ENCODE results near the gene S100A12. TPM values are rescaled to one million over a fixed set of nuclear protein-coding genes. Genes with fewer than 3 reads are reported as not detected.
A peak's percentile ranks its signal among the peaks of the same experiment; 100 is the strongest.

S100A12 gene
- total RNA-seq, 4 donors from 2014 or later: 2.0 TPM; not detected in 3

- no peak overlapping the region for H3K4me3 ChIP-seq (ENCODE audit: low read depth, poor library complexity, severe bottlenecking)
- TF ChIP-seq CTCF (IDR thresholded peaks at IDR 0.05): no peak
- no peak for TF ChIP-seq POLR2A (IDR thresholded peaks at IDR 0.05)
- intact Hi-C loops (cut with DNase I; ENCODE audit: low total_unique reads): no loop called here
- DNase-seq (ENCODE audit: low spot score in 2 of 2): peak in 1 of 2 donors; percentile 45
- 57 to 59% methylated on average over 12 of the region's 12 CpGs for WGBS, 2 donors
Observed at GRCh38 chr1:153364766-153365666, 10.4 kb downstream of the S100A12 start.

DNA sequence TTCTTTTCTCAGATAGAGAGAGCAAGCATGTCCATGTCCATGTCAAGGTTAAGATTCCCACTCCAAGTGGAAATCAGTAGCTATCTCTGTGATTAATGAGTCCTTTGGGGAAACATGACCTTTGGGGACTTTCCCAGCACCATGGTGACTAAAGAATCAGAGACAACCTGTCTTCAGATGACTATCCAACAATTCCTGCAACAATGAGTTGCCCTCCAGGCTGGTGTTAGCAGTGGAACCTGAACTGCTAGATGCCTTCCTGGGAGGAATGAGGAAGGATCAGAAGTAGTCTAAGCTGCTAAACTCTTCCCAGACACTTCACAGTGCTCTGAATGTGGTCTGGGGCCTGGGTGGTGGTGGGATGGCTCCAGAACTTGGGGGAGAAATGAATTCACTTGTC lies 11.3 kb downstream of the S100A12 start:
- TF ChIP-seq CTCF (IDR thresholded peaks at IDR 0.05) (no peak), POLR2A (IDR thresholded peaks at IDR 0.05) (no peak)
- intact Hi-C loops (cut with DNase I; ENCODE audit: low total_unique reads): no loop called here
- H3K4me3 ChIP-seq (ENCODE audit: low read depth, poor library complexity, severe bottlenecking): no peak overlapping the region
- DNase-seq (ENCODE audit: low spot score in 2 of 2): peak in 1 of 2 donors; percentile 5

DNA sequence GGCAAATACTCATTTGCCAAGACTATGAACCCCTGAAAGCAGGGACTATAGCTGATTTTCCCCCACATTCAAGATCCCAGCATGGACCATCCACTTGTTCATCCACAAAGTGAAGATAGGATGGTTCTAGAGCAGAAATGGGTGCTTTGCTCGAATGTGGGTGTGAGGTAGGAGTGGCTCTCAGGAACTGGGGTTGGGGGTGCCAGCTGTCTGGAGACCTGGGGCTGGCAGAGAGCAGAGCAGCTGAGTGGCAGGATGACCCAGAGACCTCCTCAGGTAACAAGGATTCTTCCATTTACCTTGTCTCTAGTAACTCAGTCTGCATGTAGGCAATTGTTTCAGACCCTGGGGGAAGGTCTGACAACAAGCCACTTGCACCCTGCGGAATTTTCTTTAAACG lies 11.8 kb downstream of the S100A12 start:
- DNase-seq (ENCODE audit: low spot score in 2 of 2): no peak
- intact Hi-C loops (cut with DNase I; ENCODE audit: low total_unique reads): no loop called here
- TF ChIP-seq CTCF (IDR thresholded peaks at IDR 0.05) (no peak), POLR2A (IDR thresholded peaks at IDR 0.05) (no peak)
- WGBS, 2 donors: 59 to 67% methylated on average over 3 of the region's 3 CpGs
- no peak overlapping the region for H3K4me3 ChIP-seq (ENCODE audit: low read depth, poor library complexity, severe bottlenecking)

- intact Hi-C loops (cut with DNase I; ENCODE audit: low total_unique reads): no loop called here
- no peak overlapping the region for H3K4me3 ChIP-seq (ENCODE audit: low read depth, poor library complexity, severe bottlenecking)
- 85 to 90% methylated on average over 3 of the region's 3 CpGs for WGBS, 2 donors
- no peak for TF ChIP-seq POLR2A (IDR thresholded peaks at IDR 0.05)
- no peak for TF ChIP-seq CTCF (IDR thresholded peaks at IDR 0.05)
- peak in 1 of 2 donors; percentile 61 for DNase-seq (ENCODE audit: low spot score in 2 of 2)
Observed at GRCh38 chr1:153362187-153362775, 13.1 kb downstream of the S100A12 start.

- intact Hi-C loops (cut with DNase I; ENCODE audit: low total_unique reads): no loop called here
- 77 to 85% methylated on average over 4 of the region's 4 CpGs for WGBS, 2 donors
- DNase-seq (ENCODE audit: low spot score in 2 of 2): peak in 1 of 2 donors; percentile 60
- H3K4me3 ChIP-seq (ENCODE audit: low read depth, poor library complexity, severe bottlenecking): no peak overlapping the region
- TF ChIP-seq POLR2A (IDR thresholded peaks at IDR 0.05): no peak
- TF ChIP-seq CTCF (IDR thresholded peaks at IDR 0.05): no peak
Observed at GRCh38 chr1:153361480-153362109, 13.8 kb downstream of the S100A12 start.
